ENCODE data around the gene KLHL22. TPM values are rescaled to one million over a fixed set of nuclear protein-coding genes. Genes with fewer than 3 reads are reported as not detected.

KLHL22 gene
- total and polyA plus RNA-seq, 2 of the 8 experiments (the other 6 are each of a cell fraction or from before 2014, with no cell fraction given): 9.4 to 16.2 TPM

- Histone ChIP-seq H3K9ac (replicated peaks in 1 of 4; ENCODE audit: extremely low read depth in 1 of 4, low read depth in 3 of 4, low read length in 3 of 4) (no peak overlapping the region), H3K27ac (ENCODE audit: low read depth, low read length) (no peak overlapping the region), H2AK5ac (ENCODE audit: low read depth, low read length) (peak overlapping the region; percentile 71; the same call in 1 of the 2 replicates), H3K56ac (replicated peaks; ENCODE audit: insufficient read length, low read depth, low read length) (no peak overlapping the region), H4K5ac (ENCODE audit: insufficient read length, low read depth, low read length) (peak overlapping the region; percentile 22), H3K4me3 (ENCODE audit: extremely low read depth in 1 of 4, insufficient read depth in 2 of 4, low read depth in 3 of 4, low read length in 4 of 4) (peak overlapping the region; percentile 77 to 97 (median 89)), H3K79me1 (ENCODE audit: low read depth, low read length) (peaks cover 7% of the 10 kb centered on the region; the same call in 1 of the 2 replicates), H2BK120ac (replicated peaks; ENCODE audit: low read depth, low read length) (no peak overlapping the region), H4K20me1 (replicated peaks in 1 of 2; ENCODE audit: control insufficient read depth in 1 of 2, insufficient read depth in 2 of 2, low read length in 2 of 2) (peaks cover 2 to 10% of the 10 kb centered on the region in 2 experiments), H3K79me2 (ENCODE audit: control insufficient read depth in 1 of 2, insufficient read depth in 2 of 2, low read length in 2 of 2) (peaks cover 4 to 32% of the 10 kb centered on the region in 2 experiments; a peak in 2 of 4 replicates), H3K27me3 (replicated peaks in 1 of 4; ENCODE audit: control insufficient read depth in 3 of 4, extremely low read depth in 1 of 4, insufficient read depth in 3 of 4, low read length in 3 of 4) (no peaks in the 10 kb centered on the region), H2AFZ (ENCODE audit: low read length) (peak overlapping the region; percentile 93), H2BK5ac (ENCODE audit: low read depth, low read length) (no peak overlapping the region), H3K23ac (ENCODE audit: insufficient read length) (no peak overlapping the region), H3K4ac (replicated peaks; ENCODE audit: insufficient read length, low read depth, low read length) (no peak overlapping the region), H4K91ac (replicated peaks; ENCODE audit: insufficient read length, low read length) (no peak overlapping the region), H2BK20ac (ENCODE audit: low read length) (no peak overlapping the region), H3K23me2 (ENCODE audit: low read depth, low read length) (peaks cover 5% of the 10 kb centered on the region; the same call in 1 of the 2 replicates), H4K8ac (ENCODE audit: extremely low read depth, insufficient read depth, low read length) (peak overlapping the region; percentile 76; the same call in 1 of the 2 replicates), H2BK12ac (ENCODE audit: low read depth, low read length) (peak overlapping the region; percentile 64; the same call in 1 of the 2 replicates), H3K36me3 (ENCODE audit: control insufficient read depth in 2 of 4, insufficient read depth in 4 of 4, low read length in 3 of 4) (no peaks in the 10 kb centered on the region; a peak in 2 of 8 replicates), H3K9me3 (ENCODE audit: insufficient read depth in 2 of 2, low read depth in 1 of 2, low read length in 1 of 2) (no peaks in the 10 kb centered on the region), H2BK15ac (ENCODE audit: low read length) (peak overlapping the region; percentile 66; the same call in 1 of the 2 replicates), H3K4me1 (replicated peaks in 1 of 4; ENCODE audit: control insufficient read depth in 3 of 4, insufficient read depth in 4 of 4, low read length in 3 of 4) (peaks cover 0 to 10% (median 8%) of the 10 kb centered on the region in 4 experiments; a peak in 5 of 7 replicates), H3K14ac (ENCODE audit: insufficient read length) (no peak overlapping the region), H3K18ac (ENCODE audit: extremely low read depth, low read length) (no peak overlapping the region; the same call in 1 of the 2 replicates), H3K4me2 (ENCODE audit: insufficient read depth in 1 of 2, low read depth in 2 of 2, low read length in 2 of 2) (peak overlapping the region; percentile 87 to 92)
- WGBS, 2 experiments (ENCODE audit: extremely low coverage in 1 of 2, insufficient coverage in 1 of 2, insufficient read length in 1 of 2, insufficient replicate concordance in 2 of 2, low coverage in 1 of 2, low lambda C conversion rate in 2 of 2, missing lambda C conversion rate in 1 of 2): 87% methylated on average over 22 of the region's 23 CpGs; no CpG with 5 or more reads in 1 of the 2 experiments
- DNase-seq (ENCODE audit: low read depth in 1 of 2, low spot score in 2 of 2) (no peak), FAIRE-seq (no peak)
- CTCF ChIA-PET (ENCODE audit: partially characterized antibody): interaction anchor here (0.6 to 1.5 kb wide), 4 partner anchors 11 to 1347 kb away, joined by 3 to 6 read pairs (median 3); no protein-coding TSS in a partner anchor
- POLR2A ChIA-PET (ENCODE audit: partially characterized antibody): interaction anchor here (0.7 to 1.0 kb wide), 5 partner anchors 15 to 98 kb away, joined by 3 to 5 read pairs (median 3); no protein-coding TSS in a partner anchor
- TF ChIP-seq SP2 (IDR thresholded peaks at IDR 0.05; ENCODE audit: low read length) (no peak), NRF1 (IDR thresholded peaks at IDR 0.05; ENCODE audit: low read depth, low read length) (no peak), RXRA (IDR thresholded peaks at IDR 0.05; ENCODE audit: insufficient read depth, low read depth, low read length) (no peak), YY1 (IDR thresholded peaks at IDR 0.05; ENCODE audit: low read depth, low read length) (no peak), CREB1 (IDR thresholded peaks at IDR 0.05) (no peak), MAFK (IDR thresholded peaks at IDR 0.05; ENCODE audit: low read depth, low read length) (no peak), FOSL1 (IDR thresholded peaks at IDR 0.05; ENCODE audit: insufficient read depth, low read depth, low read length) (no peak), ASH2L (IDR thresholded peaks at IDR 0.05; ENCODE audit: low read length) (no peak), SIRT6 (IDR thresholded peaks at IDR 0.05; ENCODE audit: low read length) (no peak)
- TF ChIP-seq, protein P1, sequence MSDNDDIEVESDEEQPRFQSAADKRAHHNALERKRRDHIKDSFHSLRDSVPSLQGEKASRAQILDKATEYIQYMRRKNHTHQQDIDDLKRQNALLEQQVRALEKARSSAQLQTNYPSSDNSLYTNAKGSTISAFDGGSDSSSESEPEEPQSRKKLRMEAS (IDR thresholded peaks at IDR 0.05): no peak
Measured at GRCh38 chr22:20392983-20393704, 102.5 kb downstream of the KLHL22 start.

Data from H1 (cell line).